GM19239 (cell line): ENCODE data around the gene ARHGEF9.

Experiments used
- DNase-seq: peaks from one replicate; pipeline ENCODE4 v3.0.0; 2011; ENCODE audit warnings: low spot score; ENCODE audit not compliant: insufficient read length
- FAIRE-seq: peaks from 2 replicates; lab custom pipeline; 2011; peaks lifted over from hg19 to GRCh38; lab: Jason Lieb, UNC

Gene ARHGEF9

GRCh38 chrX:63750811-63751210 is 34.2 kb downstream of the ARHGEF9 start:
- no peak for FAIRE-seq
- DNase-seq = no peak

GRCh38 chrX:63747331-63747730 is 37.7 kb downstream of the ARHGEF9 start:
- DNase-seq (no peak), FAIRE-seq (no peak)

- FAIRE-seq (peak; percentile 66), DNase-seq (no peak)
Measured at GRCh38 chrX:63746715-63747114, 38.3 kb downstream of the ARHGEF9 start.

GRCh38 chrX:63746278-63746677 is 38.7 kb downstream of the ARHGEF9 start:
- DNase-seq (no peak), FAIRE-seq (no peak)

GRCh38 chrX:63744850-63745394 is 40.1 kb downstream of the ARHGEF9 start:
- DNase-seq = no peak
- no peak for FAIRE-seq

GRCh38 chrX:63743596-63743995 is 41.4 kb downstream of the ARHGEF9 start:
- no peak for DNase-seq
- peak; percentile 68 for FAIRE-seq

- FAIRE-seq = peak; percentile 90
- no peak for DNase-seq
Measured at GRCh38 chrX:63740382-63740781, 44.6 kb downstream of the ARHGEF9 start.

- DNase-seq = no peak
- FAIRE-seq = peak; percentile 58
Measured at GRCh38 chrX:63739885-63740284, 45.1 kb downstream of the ARHGEF9 start.

- DNase-seq (no peak), FAIRE-seq (peak; percentile 86)
Measured at GRCh38 chrX:63738696-63739095, 46.3 kb downstream of the ARHGEF9 start.

- FAIRE-seq (peak; percentile 14), DNase-seq (no peak)
Measured at GRCh38 chrX:63737131-63737921, 47.7 kb downstream of the ARHGEF9 start.

- no peak for DNase-seq
- FAIRE-seq = no peak
Measured at GRCh38 chrX:63735882-63736281, 49.1 kb downstream of the ARHGEF9 start.

- FAIRE-seq (no peak), DNase-seq (no peak)
Measured at GRCh38 chrX:63720293-63720692, 64.7 kb downstream of the ARHGEF9 start.

GRCh38 chrX:63719633-63720032 is 65.4 kb downstream of the ARHGEF9 start:
- FAIRE-seq (no peak), DNase-seq (no peak)

- DNase-seq (no peak), FAIRE-seq (peak; percentile 70)
Measured at GRCh38 chrX:63718010-63718694, 66.9 kb downstream of the ARHGEF9 start.

GRCh38 chrX:63713526-63713925 is 71.5 kb downstream of the ARHGEF9 start:
- FAIRE-seq = no peak
- DNase-seq = no peak

- no peak for DNase-seq
- no peak for FAIRE-seq
Measured at GRCh38 chrX:63708801-63709200, 76.2 kb downstream of the ARHGEF9 start.

GRCh38 chrX:63702556-63702955 is 82.5 kb downstream of the ARHGEF9 start:
- DNase-seq (no peak), FAIRE-seq (no peak)

- peak; percentile 88 for FAIRE-seq
- peak; percentile 2 for DNase-seq
Measured at GRCh38 chrX:63686878-63687714, 97.9 kb downstream of the ARHGEF9 start.

GRCh38 chrX:63680423-63680822 is 104.6 kb downstream of the ARHGEF9 start:
- DNase-seq (no peak), FAIRE-seq (peak; percentile 11)

GRCh38 chrX:63679432-63679831 is 105.6 kb downstream of the ARHGEF9 start:
- no peak for FAIRE-seq

More at GRCh38 chrX:63679432-63679831, 105.6 kb downstream of the ARHGEF9 start:
- DNase-seq = no peak
